HG02588 (cell line): Measurements from ENCODE around the gene SYT12.

ENCODE experiments used
- ATAC-seq: cut with Tn5 transposase; IDR thresholded peaks from one replicate; pipeline ENCODE4 v1.9.1; 2021; ENCODE audit warnings: mild to moderate bottlenecking, moderate library complexity; ENCODE audit not compliant: unreplicated experiment

SYT12 gene

DNA sequence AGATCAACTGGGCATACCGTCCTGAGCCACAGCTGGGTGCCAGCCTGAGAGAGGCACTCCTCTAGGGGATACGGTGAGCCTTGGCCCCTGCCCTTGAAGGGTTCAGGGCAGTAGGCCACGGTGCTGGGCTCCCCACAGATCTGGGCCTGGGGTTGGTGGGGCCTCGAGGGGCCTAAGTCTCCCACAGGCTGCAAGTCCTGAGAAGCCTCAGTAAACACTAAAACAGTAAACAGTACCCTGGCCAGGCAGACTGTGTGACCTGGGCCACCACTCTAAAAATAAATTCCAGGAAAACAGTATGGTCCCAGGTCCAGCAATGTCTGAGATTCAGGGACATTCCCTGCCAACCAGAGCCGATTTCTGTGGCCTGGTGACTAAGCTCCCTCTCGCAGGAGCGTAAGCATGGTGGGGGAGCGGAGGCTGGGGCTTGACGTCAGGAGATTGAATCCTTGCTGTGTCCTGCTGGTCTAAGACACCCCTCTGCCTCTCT is 31.5 kb downstream of the SYT12 start:
- no peak for ATAC-seq

GRCh38 chr11:67054836-67055523 is 32.0 kb downstream of the SYT12 start:
- ATAC-seq = no peak

DNA sequence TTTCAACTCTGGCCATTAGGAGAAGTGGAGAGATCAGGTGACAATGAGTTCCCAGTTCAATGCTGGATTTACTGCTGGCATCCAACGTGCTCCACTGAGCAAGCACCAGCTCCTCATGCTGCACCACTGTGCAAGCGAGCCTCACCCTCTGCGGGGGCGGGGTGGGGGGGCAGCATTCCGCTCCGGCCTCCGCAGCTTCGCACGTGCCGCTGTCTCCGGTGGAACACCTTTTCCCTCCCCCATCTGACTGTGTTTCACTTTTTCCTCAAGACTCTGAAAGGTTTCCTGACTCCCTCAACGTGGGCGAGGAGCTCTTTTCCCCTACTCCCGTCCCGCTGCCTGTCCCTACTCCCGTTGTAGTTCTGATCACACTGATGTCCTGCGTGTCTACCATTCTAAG is 32.9 kb downstream of the SYT12 start:
- ATAC-seq = no peak

DNA sequence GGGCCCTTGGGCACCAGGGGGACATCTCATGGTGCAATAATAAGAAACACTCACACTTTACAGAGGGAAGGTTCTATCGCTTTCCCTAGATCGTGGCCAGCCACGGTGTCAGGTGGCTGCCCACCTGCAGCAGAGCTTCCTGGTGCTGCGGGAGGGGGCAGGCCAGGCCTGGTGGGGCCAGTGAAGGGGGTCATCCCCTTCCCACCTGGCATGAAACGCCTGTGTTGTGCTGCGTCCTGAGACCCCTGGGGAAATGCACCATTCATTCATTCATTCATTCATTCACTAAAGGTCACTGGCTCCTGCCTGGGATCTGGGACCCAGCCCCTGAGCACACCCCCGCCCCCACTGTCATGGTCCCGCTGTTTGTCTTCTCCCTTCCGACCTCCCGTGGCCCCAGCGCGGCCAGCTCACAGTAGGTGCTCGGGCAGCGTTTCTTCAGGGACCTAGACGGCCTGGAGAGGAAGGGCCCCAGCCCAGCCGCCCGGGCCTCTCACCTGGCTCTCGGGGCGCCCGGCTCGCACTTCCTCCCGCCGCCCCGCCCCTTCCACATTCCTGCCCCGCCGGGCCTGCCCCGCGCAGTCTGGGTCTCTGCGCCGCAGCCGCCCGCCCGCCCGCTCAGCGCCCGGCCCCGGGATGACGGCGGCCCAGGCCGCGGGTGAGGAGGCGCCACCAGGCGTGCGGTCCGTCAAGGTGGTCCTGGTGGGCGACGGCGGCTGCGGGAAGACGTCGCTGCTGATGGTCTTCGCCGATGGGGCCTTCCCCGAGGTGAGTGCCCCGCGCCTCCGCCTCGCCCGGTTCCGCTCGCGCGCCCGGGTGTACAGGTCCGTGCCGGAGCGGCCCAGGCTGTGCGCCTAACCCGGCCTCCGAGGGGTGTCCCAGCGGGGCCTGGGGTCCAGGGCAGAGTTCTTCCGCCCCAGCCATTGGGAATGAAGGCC is 33.6 kb downstream of the SYT12 start, which contains the start of gene RHOD:
TSS of gene RHOD (plus strand) at position 581 of the 938 bp plus-strand sequence. CDS start at position 637, 56 bp downstream.
- no peak for ATAC-seq

- no peak for ATAC-seq
These were observed 34.3 kb downstream of the SYT12 start for GRCh38 chr11:67057205-67057672.

DNA sequence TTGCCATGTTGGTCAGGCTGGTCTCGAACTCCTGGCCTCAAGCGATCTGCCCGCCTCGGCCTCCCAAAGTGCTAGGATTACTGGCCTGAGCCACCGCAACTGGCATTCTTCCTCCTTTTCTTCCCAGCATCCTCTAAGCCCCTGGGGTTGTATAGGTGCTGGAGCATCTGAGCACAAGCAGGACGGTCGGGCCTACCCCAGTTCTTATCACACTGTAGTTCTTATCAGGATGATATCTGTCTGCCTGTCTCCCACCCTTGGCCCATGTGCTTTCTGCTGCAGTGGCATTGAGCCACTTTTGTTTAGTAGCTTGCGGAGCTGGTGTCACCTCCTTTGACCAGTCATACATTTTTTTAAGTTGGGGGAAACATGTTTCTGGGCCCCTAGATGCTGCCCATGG is 35.6 kb downstream of the SYT12 start:
- no peak for ATAC-seq

GRCh38 chr11:67059671-67060070 is 36.7 kb downstream of the SYT12 start:
- no peak for ATAC-seq

GRCh38 chr11:67060111-67060522 is 37.2 kb downstream of the SYT12 start:
- ATAC-seq = no peak

DNA sequence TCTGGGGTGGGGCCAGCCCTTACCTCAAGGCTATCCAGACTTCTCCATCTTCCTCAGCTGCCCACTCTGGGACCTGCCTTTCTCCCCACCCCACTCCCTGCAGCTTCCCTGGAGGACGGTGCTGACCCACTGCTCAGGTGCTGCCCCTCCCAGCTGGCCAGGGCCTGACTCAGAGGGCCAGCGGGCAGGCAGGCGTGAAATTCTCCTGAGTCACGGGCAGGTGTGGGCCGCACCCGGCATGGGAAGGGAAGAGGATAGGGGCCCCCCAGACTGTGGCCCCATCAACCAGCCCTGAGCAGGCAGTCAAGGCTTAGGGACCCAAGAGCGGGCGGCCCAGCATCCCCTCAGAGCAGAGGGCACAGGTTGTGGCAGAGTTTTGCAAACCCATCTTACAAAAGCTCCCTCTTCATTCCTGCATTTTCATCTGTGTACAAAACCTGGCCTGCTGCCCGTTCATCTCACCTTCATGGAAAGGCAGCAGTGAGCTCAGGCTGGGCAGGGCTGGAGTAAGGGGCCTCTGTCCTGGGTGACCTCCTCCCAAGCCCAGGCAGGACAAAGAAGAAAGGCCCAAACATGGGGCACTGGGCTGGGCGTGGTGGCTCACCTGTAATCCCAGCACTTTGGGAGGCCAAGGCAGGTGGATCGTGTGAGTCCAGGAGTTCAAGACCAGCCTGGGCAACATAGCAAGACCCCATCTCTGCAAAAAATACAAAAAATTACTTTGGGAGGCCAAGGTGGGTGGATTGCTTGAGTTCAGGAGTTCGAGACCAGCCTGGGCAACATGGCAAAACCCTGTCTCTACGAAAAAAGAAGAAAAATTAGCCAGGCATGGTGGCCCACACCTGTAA is 39.8 kb downstream of the SYT12 start:
- no peak for ATAC-seq

- ATAC-seq = no peak
These were observed 43.4 kb downstream of the SYT12 start for GRCh38 chr11:67066333-67066709.

DNA sequence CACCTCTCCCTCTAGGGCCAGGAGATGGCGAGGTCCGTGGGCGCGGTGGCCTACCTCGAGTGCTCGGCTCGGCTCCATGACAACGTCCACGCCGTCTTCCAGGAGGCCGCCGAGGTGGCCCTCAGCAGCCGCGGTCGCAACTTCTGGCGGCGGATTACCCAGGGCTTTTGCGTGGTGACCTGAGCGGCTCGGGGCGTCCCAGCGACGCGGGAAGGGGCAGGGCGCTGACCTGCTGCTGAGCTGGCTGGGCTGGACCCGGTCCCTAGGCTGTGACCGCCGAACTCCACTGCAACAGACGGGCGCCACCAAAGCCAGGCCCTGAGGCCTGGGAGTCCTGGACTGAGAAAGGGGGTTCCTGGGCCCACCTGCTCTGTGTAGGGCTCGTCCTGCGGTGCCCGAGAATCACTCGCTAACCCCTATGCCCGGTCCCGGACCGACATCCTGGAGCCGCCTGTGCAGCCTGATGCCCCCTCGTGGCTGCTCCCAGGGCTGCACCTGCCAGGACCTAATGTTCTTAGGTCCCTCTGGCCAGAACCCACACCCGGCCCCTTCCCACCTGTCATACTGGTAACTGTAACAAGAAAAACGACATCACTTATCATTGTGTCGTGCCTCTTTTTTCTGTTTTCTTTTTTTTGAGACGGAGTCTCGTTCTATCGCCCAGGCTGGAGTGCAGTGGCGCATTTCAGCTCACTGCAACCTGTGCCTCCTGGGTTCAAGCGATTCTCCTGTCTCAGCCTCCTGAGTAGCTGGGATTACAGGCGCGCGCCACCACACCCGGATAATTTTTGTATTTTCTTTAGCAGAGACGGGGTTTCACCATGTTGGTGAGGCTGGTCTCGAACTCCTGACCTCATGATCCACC is 48.7 kb downstream of the SYT12 start:
- ATAC-seq = no peak

DNA sequence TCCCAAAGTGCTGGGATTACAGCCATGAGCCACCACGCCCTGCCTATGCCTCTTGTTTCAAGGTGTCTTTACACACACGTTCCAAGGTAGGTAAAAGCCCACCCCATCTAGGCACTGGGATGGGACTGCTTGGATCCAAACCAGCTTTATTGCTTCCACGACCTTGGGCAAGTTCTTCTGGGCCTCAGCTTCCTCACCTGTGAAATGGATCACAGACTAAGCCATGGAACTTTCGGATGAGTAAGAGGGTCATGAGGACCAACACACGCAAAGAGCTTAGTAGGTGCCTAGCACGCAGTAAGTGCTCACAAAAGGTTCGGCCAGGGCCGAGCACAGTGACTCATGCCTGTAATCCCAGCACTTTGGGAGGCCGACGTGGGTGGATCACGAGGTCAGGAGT is 49.4 kb downstream of the SYT12 start:
- ATAC-seq = no peak

DNA sequence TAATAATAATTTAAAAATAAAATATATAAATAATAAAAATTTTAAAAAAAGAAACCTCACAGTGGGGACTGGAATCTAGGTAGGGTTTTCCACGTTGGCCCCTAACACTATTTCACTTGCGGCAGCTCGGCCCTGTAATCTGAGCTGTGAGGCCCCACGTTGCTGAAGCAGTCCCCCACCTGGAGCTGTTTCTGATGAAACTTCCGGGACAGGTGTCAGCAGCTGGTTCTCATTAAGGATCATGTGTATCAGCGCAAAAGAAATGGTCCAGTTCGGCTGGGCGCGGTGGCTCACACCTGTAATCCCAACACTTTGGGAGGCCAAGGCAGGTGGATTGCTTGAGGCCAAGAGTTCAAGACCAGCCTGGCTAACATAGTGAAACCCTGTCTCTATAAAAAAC is 51.0 kb downstream of the SYT12 start:
- no peak for ATAC-seq

DNA sequence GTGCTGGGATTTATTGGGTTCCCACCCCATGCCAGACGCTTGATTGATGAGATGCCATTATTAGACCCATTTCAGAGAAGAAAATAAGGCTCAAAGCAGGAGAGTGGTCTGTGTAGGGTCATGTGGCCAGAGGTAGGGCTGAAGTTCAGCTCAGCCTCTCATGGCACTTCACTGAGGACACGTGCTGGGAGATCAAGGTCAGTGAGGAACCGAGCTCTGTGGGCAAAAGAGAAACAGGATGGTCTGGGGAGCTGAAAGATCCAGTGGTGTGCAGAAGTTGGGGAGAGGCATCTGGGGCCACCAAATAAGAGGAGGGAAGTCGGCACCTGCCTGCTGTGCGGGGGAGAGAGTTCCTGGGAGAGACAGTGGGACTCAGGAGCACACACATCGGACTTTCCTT is 53.3 kb downstream of the SYT12 start:
- no peak for ATAC-seq

GRCh38 chr11:67079065-67079705 is 56.3 kb downstream of the SYT12 start:
- ATAC-seq = no peak

DNA sequence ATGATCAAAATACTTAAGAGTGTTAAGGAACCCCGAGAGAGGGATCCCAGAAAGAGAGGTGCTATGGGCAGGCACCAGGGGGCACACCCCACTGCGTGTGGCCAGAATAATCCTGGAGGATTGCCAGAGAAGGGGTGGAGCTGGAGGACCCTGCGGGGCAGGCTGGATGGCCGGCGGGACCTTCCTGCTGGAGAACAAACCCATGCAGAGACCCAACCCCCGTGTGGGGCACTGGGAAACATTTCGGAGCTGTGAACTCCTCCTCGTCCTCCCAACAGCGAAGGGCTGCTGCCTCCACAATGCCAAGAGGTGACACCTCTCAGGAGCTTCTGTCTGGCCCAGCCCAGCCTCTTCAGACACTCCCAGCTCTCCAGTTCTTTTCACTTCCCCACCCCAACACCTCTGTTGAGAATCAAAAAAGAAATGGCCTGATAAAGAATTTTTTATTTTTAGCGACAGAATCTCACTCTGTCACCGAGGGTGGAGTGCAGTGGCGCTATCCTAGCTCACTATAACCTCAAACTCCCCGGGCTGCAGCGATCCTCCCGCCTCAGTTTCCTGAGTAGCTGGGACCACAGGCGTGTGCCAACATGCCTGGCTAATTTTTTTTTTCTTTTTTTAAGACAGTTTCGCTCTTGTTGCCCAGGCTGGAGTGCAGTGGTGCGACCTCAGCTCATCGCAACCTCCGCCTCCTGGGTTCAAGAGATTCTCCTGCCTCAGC is 59.3 kb downstream of the SYT12 start:
- no peak for ATAC-seq

DNA sequence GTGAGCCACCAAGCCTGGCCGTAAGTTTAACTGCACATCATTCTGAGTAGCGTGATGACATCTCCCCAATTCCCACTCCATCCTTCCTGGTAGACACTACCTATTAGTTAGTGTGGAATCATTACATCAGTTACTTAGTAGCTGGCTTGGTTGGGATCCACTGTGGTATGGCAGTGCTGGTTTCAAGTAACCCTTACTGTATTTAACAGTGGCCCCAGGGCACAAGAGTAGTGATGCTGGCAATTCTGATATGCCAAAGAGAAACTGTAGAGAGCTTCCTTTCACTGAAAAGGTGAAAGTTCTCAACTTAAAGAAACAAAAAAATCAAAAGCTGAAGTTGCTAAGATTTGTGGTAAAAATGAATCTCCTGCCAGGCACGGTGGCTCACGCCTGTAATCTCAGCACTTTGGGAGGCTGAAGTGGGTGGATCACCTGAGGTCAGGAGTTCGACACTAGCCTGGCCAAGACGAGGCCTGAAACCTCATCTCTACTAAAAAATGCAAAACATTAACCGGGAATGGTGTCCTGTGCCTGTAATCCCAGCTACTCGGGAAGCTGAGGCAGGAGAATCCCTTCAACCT is 60.9 kb downstream of the SYT12 start:
- ATAC-seq = no peak

DNA sequence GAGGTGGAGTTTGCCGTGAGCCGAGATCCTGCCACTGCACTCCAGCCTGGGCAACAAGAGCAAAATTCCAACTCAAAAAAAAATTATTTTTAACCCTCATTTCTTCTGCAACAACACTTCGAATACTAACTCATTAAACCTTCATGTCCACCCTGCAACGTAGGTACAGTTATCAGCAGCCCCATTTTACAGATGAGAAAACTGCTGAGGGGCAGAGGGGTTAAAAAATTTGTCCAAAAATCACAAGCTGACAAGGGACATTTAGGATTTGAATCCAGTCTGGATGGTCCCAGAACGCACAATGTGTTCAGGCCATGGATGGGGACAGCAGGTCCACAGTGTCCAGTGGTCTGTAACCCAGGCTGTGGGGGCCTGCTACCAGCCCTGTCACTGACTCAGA is 62.7 kb downstream of the SYT12 start:
- ATAC-seq = no peak
